OCI-LY3 (cell line): ENCODE results near the gene ESPN.
A peak's percentile ranks its signal among the peaks of the same experiment; 100 is the strongest.
"Not testable (repeated sequence)": the region's sequence is repeated elsewhere in the genome, so short reads cannot be mapped to it uniquely, and the experiment has no call there.

Experiments used
- H2AFZ ChIP-seq: fragments of 200-600, 300-600 bp; shearing (Covaris generic); 2 replicates; pipeline ENCODE4 v1.6.0; 2014; ENCODE audit warnings: antibody characterized with exemption, low read depth, low read length
- H3K27ac ChIP-seq: fragments of 200-600, 300-600 bp; sonication (generic); 2 replicates; pipeline ENCODE4 v1.5.1; 2014; ENCODE audit warnings: mild to moderate bottlenecking, low read length, moderate library complexity, mixed read lengths
- H3K27me3 ChIP-seq: fragments of 200-600, 300-600 bp; sonication (generic); 2 replicates; pipeline ENCODE4 v1.6.1; 2014; ENCODE audit warnings: low read depth, low read length, mixed read lengths
- H3K36me3 ChIP-seq: fragments of 200-600, 300-600 bp; sonication (generic); replicated peaks from 2 replicates; pipeline ENCODE3; 2014; ENCODE audit warnings: low read depth, low read length, mixed read lengths
- H3K4me1 ChIP-seq: fragments of 300-600, 200-600 bp; sonication (generic); 2 replicates; pipeline ENCODE4 v1.6.1; 2014; ENCODE audit warnings: low read length, mixed read lengths
- H3K4me2 ChIP-seq: fragments of 200-600, 300-600 bp; sonication (generic); 2 replicates; pipeline ENCODE4 v1.6.1; 2014; ENCODE audit warnings: low read length, mixed read lengths
- H3K4me3 ChIP-seq: fragments of 300-600, 200-600 bp; sonication (generic); 2 replicates; pipeline ENCODE4 v1.5.1; 2014; ENCODE audit warnings: antibody characterized with exemption, mild to moderate bottlenecking, low read length, moderate library complexity
- H3K79me2 ChIP-seq: fragments of 300-600, 200-600 bp; shearing (Covaris generic); 2 replicates; pipeline ENCODE4 v1.6.1; 2014; ENCODE audit warnings: mild to moderate bottlenecking, low read length, mixed read lengths
- H3K9ac ChIP-seq: fragments of 300-600, 200-600 bp; shearing (Covaris generic); 2 replicates; pipeline ENCODE4 v1.6.0; 2014; ENCODE audit warnings: mild to moderate bottlenecking, low read length, moderate library complexity
- H3K9me3 ChIP-seq: fragments of 200-600, 300-600 bp; shearing (Covaris generic); 2 replicates; pipeline ENCODE4 v1.6.1; 2014; ENCODE audit warnings: low read length, mixed read lengths; ENCODE audit not compliant: insufficient read depth
- H4K20me1 ChIP-seq: fragments of 200-600, 300-600 bp; sonication (generic); 2 replicates; pipeline ENCODE4 v1.6.1; 2016; ENCODE audit warnings: low read length, mixed read lengths; ENCODE audit not compliant: insufficient read depth
- CTCF ChIP-seq: fragments of 200-600, 300-600 bp; sonication (generic); IDR thresholded peaks from 2 replicates; pipeline ENCODE4 v1.5.1; 2014; ENCODE audit warnings: antibody characterized with exemption, low read length, low read depth
- EZH2phosphoT487 ChIP-seq: fragments of 200-600 bp; shearing (Covaris generic); IDR thresholded peaks from 2 replicates; pipeline ENCODE4 v1.6.1; 2018; ENCODE audit warnings: antibody characterized with exemption, mixed run types, low read depth

Gene ESPN

DNA sequence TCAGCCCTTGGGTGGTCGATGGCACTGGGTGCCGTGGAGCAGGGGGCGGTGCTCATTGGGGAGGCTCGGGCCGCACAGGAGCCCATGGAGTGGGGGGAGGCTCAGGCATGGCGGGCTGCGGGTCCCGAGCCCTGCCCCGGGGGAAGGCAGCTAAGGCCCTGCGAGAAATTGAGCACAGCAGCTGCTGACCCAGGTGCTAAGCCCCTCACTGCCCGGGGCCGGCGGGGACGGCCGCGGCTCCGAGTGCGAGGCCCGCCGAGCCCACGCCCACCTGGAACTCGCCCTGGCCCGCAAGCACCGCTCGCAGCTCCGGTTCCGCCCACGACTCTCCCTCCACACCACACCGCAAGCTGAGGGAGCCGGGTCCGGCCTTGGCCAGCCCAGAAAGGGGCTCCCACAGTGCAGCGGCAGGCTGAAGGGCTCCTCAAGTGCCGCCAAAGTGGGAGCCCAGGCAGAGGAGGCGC lies 28.8 kb upstream of the ESPN start:
- H3K9ac ChIP-seq, H2AFZ ChIP-seq, H3K9me3 ChIP-seq, H3K4me3 ChIP-seq, H3K4me2 ChIP-seq, H4K20me1 ChIP-seq, H3K27me3 ChIP-seq, H3K36me3 ChIP-seq, H3K27ac ChIP-seq: not testable (repeated sequence)
- H3K79me2 ChIP-seq: peaks cover 17% of the 10 kb centered on the region
- H3K4me1 ChIP-seq: peaks cover 11% of the 10 kb centered on the region

GRCh38 chr1:6396998-6397397 lies 27.6 kb upstream of the ESPN start:
- no peaks in the 10 kb centered on the region for H3K9me3 ChIP-seq
- H3K36me3 ChIP-seq: no peaks in the 10 kb centered on the region
- no peaks in the 10 kb centered on the region for H3K27me3 ChIP-seq
- no peak overlapping the region for H3K27ac ChIP-seq
- H3K4me2 ChIP-seq: no peak overlapping the region
- H3K4me1 ChIP-seq: peaks cover 7% of the 10 kb centered on the region
- H4K20me1 ChIP-seq: no peaks in the 10 kb centered on the region
- H3K9ac ChIP-seq: no peak overlapping the region
- TF ChIP-seq EZH2phosphoT487 (no peak), CTCF (peak; percentile 27)
- no peak overlapping the region for H3K4me3 ChIP-seq
- H2AFZ ChIP-seq: no peak overlapping the region
- peaks cover 8% of the 10 kb centered on the region for H3K79me2 ChIP-seq

- H3K79me2 ChIP-seq: no peaks in the 10 kb centered on the region
- no peak overlapping the region for H3K9ac ChIP-seq
- H3K9me3 ChIP-seq: no peaks in the 10 kb centered on the region
- H4K20me1 ChIP-seq: no peaks in the 10 kb centered on the region
- H3K27ac ChIP-seq: no peak overlapping the region
- H2AFZ ChIP-seq: no peak overlapping the region
- no peak overlapping the region for H3K4me2 ChIP-seq
- no peak overlapping the region for H3K4me3 ChIP-seq
- TF ChIP-seq EZH2phosphoT487: no peak
- no peak for TF ChIP-seq CTCF
- no peaks in the 10 kb centered on the region for H3K27me3 ChIP-seq
- H3K36me3 ChIP-seq: no peaks in the 10 kb centered on the region
- H3K4me1 ChIP-seq: peaks cover 3% of the 10 kb centered on the region; the same call in 1 of the 2 replicates
Measured at GRCh38 chr1:6397844-6398441, 26.6 kb upstream of the ESPN start.

DNA sequence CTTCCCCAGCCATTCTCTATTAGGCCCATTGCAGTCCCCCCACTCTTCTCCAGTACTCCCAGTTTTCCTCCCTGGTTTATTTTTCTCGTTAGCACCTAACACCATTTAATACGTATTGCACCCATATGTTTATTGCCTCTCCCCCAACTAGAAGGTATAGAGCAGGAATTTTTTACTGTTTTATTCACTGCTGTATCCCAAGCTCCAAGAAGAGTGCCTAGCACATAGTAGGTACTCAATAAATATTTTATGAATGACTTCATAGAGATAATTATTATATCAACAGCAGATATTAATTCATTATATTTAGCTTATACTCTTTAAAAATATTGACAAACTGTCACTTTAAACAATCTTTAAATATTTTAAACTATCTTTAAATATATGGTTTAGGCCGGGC lies 25.3 kb upstream of the ESPN start:
- Histone ChIP-seq H3K4me2 (no peak overlapping the region), H3K27ac (no peak overlapping the region), H3K4me1 (peaks cover under 1% of the 10 kb centered on the region; the same call in 1 of the 2 replicates), H3K79me2 (no peaks in the 10 kb centered on the region), H3K9ac (no peak overlapping the region), H3K36me3 (no peaks in the 10 kb centered on the region), H3K9me3 (no peaks in the 10 kb centered on the region), H2AFZ (no peak overlapping the region), H3K27me3 (no peaks in the 10 kb centered on the region), H3K4me3 (no peak overlapping the region), H4K20me1 (no peaks in the 10 kb centered on the region)
- no peak for TF ChIP-seq CTCF
- no peak for TF ChIP-seq EZH2phosphoT487
